Measurements from ENCODE around the gene SKP2.
A peak's percentile ranks its signal among the peaks of the same experiment; 100 is the strongest.
"Not testable (repeated sequence)": the region's sequence is repeated elsewhere in the genome, so short reads cannot be mapped to it uniquely, and the experiment has no call there.

Gene SKP2

DNA sequence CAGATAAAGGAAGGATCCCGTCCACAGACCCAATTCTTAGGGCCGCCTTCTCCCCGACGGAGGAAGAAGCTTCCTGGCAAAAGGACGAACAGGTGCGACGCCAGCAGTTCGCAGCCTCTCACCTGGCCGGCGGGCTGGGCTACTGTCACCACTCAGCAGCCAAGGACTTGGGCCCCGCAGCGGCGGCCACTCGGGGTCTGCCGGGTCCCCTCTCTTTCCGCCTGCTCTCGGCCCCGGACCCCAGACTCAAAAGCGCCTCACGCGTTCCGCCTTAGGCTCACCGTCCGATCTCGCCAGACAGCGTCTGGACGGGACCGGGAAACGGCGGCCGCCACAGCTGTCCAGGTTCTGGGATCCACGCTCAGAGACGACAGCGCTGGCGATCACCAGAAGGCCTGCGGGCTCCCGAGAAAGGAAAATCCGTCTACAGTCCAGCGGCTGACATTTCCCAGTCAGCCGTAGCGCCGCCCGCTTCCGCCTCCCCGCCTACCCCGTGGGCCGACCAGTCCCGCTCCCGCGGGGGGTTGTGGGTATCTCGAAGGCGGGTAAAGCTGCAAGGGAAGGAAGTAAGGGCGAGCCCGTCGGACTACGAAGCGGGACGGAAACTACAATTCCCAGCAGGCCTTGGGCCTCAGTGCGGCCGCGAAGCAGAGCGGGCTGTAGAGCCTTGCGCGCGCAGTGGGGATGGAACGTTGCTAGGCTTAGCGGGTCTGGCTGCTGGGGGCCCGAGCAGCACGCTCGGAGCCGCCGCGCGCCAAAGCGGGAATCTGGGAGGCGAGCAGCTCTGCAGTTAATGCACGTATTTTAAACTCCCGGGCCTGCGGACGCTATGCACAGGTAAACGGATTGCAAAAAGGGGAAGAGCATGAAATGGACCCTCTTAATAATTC is at the start of gene SKP2, which contains the start of gene LMBRD2:
Gene SKP2, plus strand, starts transcription at position 678 of the 890 bp plus-strand sequence. Its CDS starts 152 bp downstream, at position 830.
Gene LMBRD2, minus strand, starts transcription at position 454 of the 890 bp plus-strand sequence. CDS start 8,538 bp downstream, outside the sequence.
- Mint-ChIP-seq H3K36me3 (ENCODE audit: low read depth) (peaks cover 40% of the 10 kb centered on the region), H3K27me3 (no peaks in the 10 kb centered on the region), H3K9me3 (no peaks in the 10 kb centered on the region), H3K4me3 (peak within 1 kb of the TSS; percentile 91), H3K4me1 (ENCODE audit: low read depth) (peaks cover 73% of the 10 kb centered on the region), H3K27ac (peak within 1 kb of the TSS; percentile 90)

DNA sequence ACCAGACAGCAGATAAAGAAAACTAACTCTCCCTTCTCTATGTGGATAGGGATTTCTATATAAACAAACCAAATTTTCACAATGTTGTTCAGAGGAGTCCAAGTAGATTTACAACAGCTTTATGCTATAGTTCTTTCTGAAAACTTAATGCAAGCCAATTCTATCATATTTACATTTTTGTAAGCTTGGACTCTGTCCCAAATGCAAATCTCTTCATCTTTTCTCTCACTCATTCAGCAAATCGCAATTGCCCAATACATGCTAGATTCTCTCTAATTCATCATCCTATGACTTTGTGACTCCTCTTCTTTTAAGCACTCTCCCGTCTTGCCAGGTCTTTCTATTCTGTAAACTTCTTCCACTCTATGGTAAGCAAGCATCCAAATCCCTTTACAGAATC is 46.1 kb upstream of the SKP2 start:
- Mint-ChIP-seq H3K9me3 (no peaks in the 10 kb centered on the region), H3K4me3 (no peak overlapping the region), H3K4me1 (ENCODE audit: low read depth) (no peaks in the 10 kb centered on the region), H3K27ac (no peak overlapping the region), H3K27me3 (no peaks in the 10 kb centered on the region), H3K36me3 (ENCODE audit: low read depth) (peaks cover 45% of the 10 kb centered on the region)

DNA sequence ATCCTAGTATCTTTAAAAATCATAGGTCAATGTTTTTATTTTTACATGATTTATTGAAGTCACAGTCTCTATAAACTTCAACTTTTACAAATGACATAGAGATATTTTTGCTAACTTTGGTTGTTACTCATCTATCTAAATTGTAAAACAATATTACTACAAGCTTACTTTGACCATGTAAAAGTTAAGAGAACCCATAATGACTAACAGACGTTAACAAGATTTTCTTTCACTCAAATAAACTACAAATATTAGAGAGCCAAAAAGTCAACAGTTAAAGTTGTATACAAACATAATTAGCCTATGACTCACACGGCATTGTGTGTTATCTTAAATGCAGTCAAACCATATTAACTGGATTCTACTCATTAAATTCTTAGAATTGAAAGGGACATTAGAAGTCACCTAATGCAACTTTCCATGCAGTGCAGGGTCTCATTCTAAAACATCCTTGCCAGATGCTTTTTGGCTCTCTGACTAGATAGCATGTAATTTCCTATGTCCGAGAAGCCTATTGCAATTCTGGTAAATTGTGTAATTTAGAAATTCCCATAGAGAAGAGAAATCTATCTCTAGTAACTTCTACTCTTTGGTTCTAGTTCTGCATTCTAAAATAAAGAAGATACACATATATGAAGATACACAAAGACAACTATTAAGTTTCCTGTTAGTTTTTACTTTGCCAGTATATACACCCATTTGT is 43.0 kb upstream of the SKP2 start:
- Mint-ChIP-seq H3K36me3 (ENCODE audit: low read depth) (peaks cover 47% of the 10 kb centered on the region), H3K4me1 (ENCODE audit: low read depth) (no peaks in the 10 kb centered on the region), H3K9me3 (no peaks in the 10 kb centered on the region), H3K27me3 (no peaks in the 10 kb centered on the region), H3K4me3 (no peak overlapping the region), H3K27ac (no peak overlapping the region)

DNA sequence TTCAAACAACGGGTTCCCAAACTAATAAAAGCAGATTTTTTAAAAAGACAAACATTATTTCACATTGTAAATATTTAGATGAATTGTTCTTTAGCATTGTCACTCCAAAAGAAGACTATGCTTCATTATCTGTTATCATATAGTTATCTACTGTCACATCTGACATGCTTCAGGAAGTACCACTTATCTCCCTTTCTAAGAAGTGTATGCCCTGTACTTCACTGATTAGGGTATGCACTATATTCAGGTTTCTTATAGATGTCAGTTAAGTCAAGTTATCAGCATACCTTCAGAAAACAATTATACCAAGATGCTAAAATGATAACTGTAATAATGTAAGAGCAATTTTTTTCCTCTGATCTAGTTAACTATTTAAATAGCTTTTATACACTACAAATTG is 40.7 kb upstream of the SKP2 start:
- Mint-ChIP-seq H3K4me1 (ENCODE audit: low read depth) (no peaks in the 10 kb centered on the region), H3K27me3 (no peaks in the 10 kb centered on the region), H3K36me3 (ENCODE audit: low read depth) (peaks cover 50% of the 10 kb centered on the region)

DNA sequence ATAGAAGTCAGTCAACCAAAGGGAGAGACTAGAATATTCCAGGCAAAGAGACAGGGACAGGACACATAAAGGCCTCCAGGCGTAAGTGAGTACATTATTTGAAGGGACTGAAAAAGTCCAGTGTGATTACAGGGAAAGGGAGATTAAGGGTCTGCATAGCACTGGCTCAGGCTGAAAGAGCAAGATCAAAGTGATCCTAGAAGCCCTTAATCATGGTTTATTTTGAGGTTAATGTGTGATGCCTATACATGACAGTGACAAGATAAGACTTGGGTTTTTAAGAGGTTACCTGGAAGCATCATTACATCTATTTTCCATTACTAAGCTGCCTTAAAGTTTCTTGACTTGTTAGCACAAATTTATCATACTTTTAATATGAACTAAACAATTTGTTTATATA is 26.0 kb upstream of the SKP2 start:
- Mint-ChIP-seq H3K4me3 (no peak overlapping the region), H3K4me1 (ENCODE audit: low read depth) (peaks cover 18% of the 10 kb centered on the region), H3K27me3 (no peaks in the 10 kb centered on the region), H3K9me3 (peaks cover 8% of the 10 kb centered on the region), H3K27ac (no peak overlapping the region), H3K36me3 (ENCODE audit: low read depth) (peaks cover 45% of the 10 kb centered on the region)

More for the DNA sequence above, 40.7 kb upstream of the SKP2 start:
- H3K27ac Mint-ChIP-seq, result no peak overlapping the region
- H3K9me3 Mint-ChIP-seq, result no peaks in the 10 kb centered on the region
- no peak overlapping the region for H3K4me3 Mint-ChIP-seq

DNA sequence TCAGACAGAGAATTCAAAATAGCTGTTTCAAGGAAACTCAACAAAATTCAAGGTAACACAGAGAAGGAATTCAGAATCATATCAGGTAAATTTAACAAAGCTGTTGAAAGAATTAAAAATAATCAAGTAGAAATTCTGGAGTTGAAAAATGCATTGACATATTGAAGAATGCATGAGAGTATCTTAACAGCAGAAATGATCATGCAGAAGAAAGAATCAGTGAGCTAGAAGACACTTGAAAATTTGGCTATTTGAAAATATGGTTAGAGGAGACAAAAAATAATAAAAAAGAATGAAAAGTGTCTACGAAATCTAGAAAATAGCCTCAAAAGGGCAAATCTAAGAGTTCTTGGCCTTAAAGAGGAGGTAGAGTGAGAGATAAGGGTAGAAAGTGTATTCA is 23.1 kb upstream of the SKP2 start:
- H3K4me1 Mint-ChIP-seq (ENCODE audit: low read depth), result peaks cover 18% of the 10 kb centered on the region
- H3K4me3 Mint-ChIP-seq, result no peak overlapping the region
- H3K36me3 Mint-ChIP-seq (ENCODE audit: low read depth), result peaks cover 58% of the 10 kb centered on the region
- H3K9me3 Mint-ChIP-seq, result peaks cover 8% of the 10 kb centered on the region
- no peaks in the 10 kb centered on the region for H3K27me3 Mint-ChIP-seq
- no peak overlapping the region for H3K27ac Mint-ChIP-seq

DNA sequence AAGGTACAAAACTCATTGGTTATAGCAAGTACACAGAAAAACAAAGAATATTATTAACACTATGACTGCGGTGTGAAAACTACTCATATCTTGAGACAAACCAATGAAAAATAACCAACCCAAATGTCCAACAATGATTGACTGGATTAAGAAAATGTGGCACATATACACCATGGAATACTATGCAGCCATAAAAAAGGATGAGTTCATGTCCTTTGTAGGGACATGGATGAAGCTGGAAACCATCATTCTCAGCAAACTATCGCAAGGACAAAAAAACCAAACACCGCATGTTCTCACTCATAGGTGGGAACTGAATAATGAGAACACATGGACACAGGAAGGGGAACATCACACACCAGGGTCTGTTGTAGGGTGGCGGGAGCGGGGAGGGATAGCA is 22.2 kb upstream of the SKP2 start:
- not testable (repeated sequence) for H3K4me3 Mint-ChIP-seq, H3K9me3 Mint-ChIP-seq, H3K27ac Mint-ChIP-seq, H3K27me3 Mint-ChIP-seq
- Mint-ChIP-seq H3K36me3 (ENCODE audit: low read depth) (peaks cover 55% of the 10 kb centered on the region), H3K4me1 (ENCODE audit: low read depth) (peaks cover 18% of the 10 kb centered on the region)

DNA sequence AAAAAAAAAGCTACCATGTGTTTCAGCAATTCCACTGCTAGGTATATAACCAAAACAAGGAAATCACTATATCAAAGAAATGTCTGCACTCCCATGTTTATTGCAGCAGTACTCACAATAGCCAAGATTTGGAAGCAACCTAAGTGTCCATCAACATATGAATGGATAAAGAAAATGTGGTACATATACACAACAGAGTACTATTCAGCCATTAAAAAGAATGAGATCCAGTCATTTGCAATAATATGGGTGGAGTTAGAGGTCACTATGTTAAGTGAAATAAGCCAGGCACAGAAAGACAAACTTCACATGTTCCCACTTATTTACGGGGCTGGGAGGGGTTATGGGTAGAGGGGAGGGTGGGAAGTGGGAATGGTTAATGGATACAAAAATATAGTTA is 18.9 kb upstream of the SKP2 start:
- H3K36me3 Mint-ChIP-seq (ENCODE audit: low read depth), result peaks cover 65% of the 10 kb centered on the region
- not testable (repeated sequence) for H3K4me1 Mint-ChIP-seq (ENCODE audit: low read depth); H3K27ac Mint-ChIP-seq; H3K4me3 Mint-ChIP-seq; H3K27me3 Mint-ChIP-seq; H3K9me3 Mint-ChIP-seq

DNA sequence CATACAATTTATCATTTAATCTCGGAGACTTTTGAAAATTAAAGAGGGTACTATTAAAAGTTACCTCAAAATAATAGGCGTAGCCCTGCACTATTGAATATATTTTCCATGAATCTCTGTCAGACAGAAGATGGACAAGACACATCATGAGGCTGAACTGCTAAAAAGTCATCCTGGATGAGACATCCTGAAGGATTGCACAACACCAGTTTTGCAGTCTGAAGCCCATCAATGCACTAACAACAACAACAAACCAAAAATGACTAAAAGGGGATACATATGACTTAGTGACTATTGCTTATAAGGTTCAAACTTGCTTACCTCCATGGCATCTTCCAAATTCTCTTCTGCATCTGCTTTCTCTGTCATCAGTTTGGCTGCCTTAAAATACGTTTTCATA is 15.9 kb upstream of the SKP2 start:
- peaks cover 5% of the 10 kb centered on the region for H3K9me3 Mint-ChIP-seq
- no peak overlapping the region for H3K4me3 Mint-ChIP-seq
- H3K27ac Mint-ChIP-seq, result no peak overlapping the region
- H3K4me1 Mint-ChIP-seq (ENCODE audit: low read depth), result no peaks in the 10 kb centered on the region
- H3K36me3 Mint-ChIP-seq (ENCODE audit: low read depth), result peaks cover 68% of the 10 kb centered on the region
- no peaks in the 10 kb centered on the region for H3K27me3 Mint-ChIP-seq

DNA sequence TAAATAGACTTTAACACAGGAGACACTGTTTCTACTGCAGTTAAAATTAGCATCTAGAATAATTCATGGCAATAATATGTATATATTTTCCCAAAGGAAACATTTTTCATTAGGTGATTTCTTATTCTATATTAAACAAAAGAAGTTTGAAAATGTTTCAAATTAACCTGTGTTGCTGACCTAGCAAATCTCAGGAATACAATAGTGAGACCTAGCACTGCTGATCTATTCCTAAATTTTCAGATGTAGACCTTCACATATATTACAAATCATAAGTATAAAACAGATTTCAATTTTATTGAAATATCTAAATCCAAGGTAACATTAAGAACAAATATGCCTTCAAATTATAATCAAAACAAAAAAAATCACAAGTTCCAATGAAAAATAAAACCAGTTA is 15.3 kb upstream of the SKP2 start:
- Mint-ChIP-seq H3K27ac (no peak overlapping the region), H3K9me3 (peaks cover 5% of the 10 kb centered on the region), H3K36me3 (ENCODE audit: low read depth) (peaks cover 66% of the 10 kb centered on the region), H3K4me3 (no peak overlapping the region), H3K4me1 (ENCODE audit: low read depth) (no peaks in the 10 kb centered on the region), H3K27me3 (no peaks in the 10 kb centered on the region)

DNA sequence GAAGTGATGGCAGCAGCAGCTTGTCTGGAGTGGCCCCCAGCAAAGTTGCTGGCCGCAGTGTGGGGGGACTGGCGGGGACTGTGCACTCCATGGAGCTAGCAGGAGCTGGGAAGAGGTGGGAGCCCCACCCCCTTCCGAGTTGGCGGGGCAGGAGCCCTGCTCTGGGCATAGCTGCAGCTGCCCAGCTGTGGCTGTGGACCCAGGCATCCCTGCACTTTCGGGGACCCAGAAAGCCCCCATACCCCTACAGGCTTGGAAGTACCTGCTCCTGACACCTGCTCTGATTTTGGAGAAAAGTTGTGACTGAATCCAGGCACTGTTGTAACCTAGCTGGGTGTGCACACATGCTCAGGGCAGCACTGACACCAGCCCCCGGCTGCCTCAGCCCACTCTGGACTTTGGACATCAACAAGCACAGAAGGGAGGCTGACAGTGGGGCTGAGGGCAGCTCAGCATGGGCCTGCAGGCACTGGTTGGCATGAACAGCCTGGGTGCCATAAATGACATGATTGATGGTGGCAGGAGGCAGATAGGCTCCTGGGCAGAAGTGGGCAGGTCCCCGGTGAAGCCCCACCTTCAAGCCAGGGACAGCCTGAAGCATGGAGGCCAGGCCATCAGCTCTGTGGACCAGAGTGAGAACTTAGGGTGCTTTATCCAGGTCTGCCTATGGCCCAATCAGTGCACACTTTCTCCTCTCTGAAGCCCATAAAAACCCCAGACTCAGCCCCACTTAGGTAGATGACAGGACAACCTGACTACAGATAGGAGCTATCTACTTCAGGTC is 12.8 kb upstream of the SKP2 start:
- H3K36me3 Mint-ChIP-seq (ENCODE audit: low read depth), result peaks cover 57% of the 10 kb centered on the region

DNA sequence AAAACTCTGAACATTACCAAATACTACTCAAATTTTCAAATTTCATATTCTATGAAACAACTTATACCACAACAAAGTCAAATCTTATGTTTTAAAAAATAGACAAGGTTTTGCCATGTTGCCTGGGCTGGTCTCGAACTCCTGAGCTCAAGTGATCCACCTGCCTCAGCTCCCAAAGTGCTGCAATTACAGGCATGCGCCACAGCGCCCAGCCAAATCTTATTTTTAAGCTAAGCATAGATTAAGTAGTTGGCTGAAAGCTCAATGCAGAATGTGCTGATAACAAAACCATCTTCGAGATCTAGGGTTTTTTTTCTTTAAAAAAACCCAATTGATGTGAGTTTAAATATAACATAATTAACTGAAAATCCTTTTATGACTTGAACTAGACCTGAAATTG is 6.6 kb upstream of the SKP2 start:
- Mint-ChIP-seq H3K27ac (no peak overlapping the region), H3K9me3 (no peaks in the 10 kb centered on the region), H3K4me1 (ENCODE audit: low read depth) (peaks cover 27% of the 10 kb centered on the region), H3K4me3 (no peak overlapping the region), H3K36me3 (ENCODE audit: low read depth) (peaks cover 13% of the 10 kb centered on the region), H3K27me3 (no peaks in the 10 kb centered on the region)

More for the DNA sequence above, 12.8 kb upstream of the SKP2 start:
- H3K27me3 Mint-ChIP-seq, result no peaks in the 10 kb centered on the region
- H3K4me1 Mint-ChIP-seq (ENCODE audit: low read depth), result no peaks in the 10 kb centered on the region
- H3K4me3 Mint-ChIP-seq, result no peak overlapping the region
- H3K9me3 Mint-ChIP-seq, result peaks cover 5% of the 10 kb centered on the region
- no peak overlapping the region for H3K27ac Mint-ChIP-seq

DNA sequence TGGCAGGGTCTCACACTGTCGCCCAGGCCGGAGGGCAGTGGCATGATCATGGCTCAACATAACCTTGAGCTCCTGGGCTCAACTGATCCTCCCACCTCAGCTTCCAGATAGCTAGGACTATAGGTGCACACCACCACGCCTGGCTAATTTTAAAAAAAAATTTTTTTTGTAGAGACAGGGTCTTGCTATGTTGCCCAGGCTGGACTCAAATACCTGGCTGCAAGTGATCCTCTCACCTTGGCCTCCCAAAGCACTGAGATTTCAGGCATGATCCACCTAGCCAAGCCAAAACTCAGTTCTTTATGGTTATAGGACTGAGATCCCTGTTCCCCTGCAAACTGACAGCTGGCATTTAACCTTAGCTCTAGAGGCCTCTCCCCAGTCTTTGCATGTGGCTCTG is 5.5 kb upstream of the SKP2 start:
- no peaks in the 10 kb centered on the region for H3K9me3 Mint-ChIP-seq
- H3K27ac Mint-ChIP-seq, result no peak overlapping the region
- H3K4me1 Mint-ChIP-seq (ENCODE audit: low read depth), result peaks cover 34% of the 10 kb centered on the region
- no peak overlapping the region for H3K4me3 Mint-ChIP-seq
- peaks cover 4% of the 10 kb centered on the region for H3K36me3 Mint-ChIP-seq (ENCODE audit: low read depth)
- H3K27me3 Mint-ChIP-seq, result no peaks in the 10 kb centered on the region

DNA sequence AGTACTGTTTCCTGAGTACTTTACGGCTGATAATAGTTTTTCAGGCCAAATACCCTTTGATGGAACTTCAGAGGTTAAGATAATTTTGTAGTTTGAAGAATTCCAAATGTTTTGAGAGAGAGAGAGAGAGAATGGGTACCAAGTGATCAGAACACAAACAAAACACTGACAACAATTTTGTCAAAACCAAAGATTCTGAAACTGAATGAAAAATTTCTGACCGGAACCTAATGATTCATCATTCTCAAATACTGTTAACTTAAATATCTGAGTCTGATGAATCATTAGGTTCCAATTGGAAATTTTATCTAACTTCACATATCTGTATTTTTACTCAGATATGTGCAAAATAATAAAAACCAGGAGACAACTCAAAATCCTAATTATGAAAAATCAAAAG is 4.2 kb upstream of the SKP2 start:
- Mint-ChIP-seq H3K36me3 (ENCODE audit: low read depth) (peaks cover 7% of the 10 kb centered on the region), H3K27ac (no peak overlapping the region), H3K27me3 (no peaks in the 10 kb centered on the region), H3K4me3 (no peak overlapping the region), H3K9me3 (no peaks in the 10 kb centered on the region), H3K4me1 (ENCODE audit: low read depth) (peaks cover 37% of the 10 kb centered on the region)

Measured in stimulated activated naive CD8-positive, alpha-beta T cell treated with anti-CD3 and anti-CD28 coated beads, Interleukin-15, Interleukin-2, amounts not matched to agents 100 ng/mL and 50 ng/mL, for 24 hours (primary cell).